Duodenal mucosa (tissue), 2 donors: ENCODE data around the gene ROR2.

Experiments
- H3K27ac ChIP-seq: one replicate; pipeline ENCODE4 v1.7.0; 2013; ENCODE audit warnings: low read depth, low read length
- H3K27me3 ChIP-seq, 2 donors: one replicate each; pipeline ENCODE4 v1.7.0; 2013; ENCODE audit warnings: low read length in 2 of 2, control low read depth in 1 of 2; ENCODE audit not compliant: insufficient read depth in 2 of 2, control insufficient read depth in 1 of 2
- H3K36me3 ChIP-seq, 2 donors: one replicate each; pipeline ENCODE4 v1.7.0; 2013; ENCODE audit warnings: low read length in 2 of 2, control low read depth in 1 of 2; ENCODE audit not compliant: insufficient read depth in 2 of 2, control insufficient read depth in 1 of 2
- H3K4me1 ChIP-seq, 2 donors: one replicate each; pipeline ENCODE4 v1.7.0; 2013; ENCODE audit warnings: low read length in 2 of 2, control low read depth in 1 of 2; ENCODE audit not compliant: insufficient read depth in 2 of 2, control insufficient read depth in 1 of 2
- H3K4me3 ChIP-seq, 2 donors: one replicate each; pipeline ENCODE4 v1.7.0; 2013; ENCODE audit warnings: low read length in 2 of 2, low read depth in 1 of 2
- H3K9ac ChIP-seq, 2 donors: one replicate each; pipeline ENCODE4 v1.7.0; 2013; ENCODE audit warnings: low read length in 2 of 2, low read depth in 1 of 2
- H3K9me3 ChIP-seq, 2 donors: one replicate each; pipeline ENCODE4 v1.7.0; 2013; ENCODE audit warnings: low read length in 2 of 2, control low read depth in 1 of 2; ENCODE audit not compliant: control insufficient read depth in 1 of 2

The ROR2 gene

GRCh38 chr9:91894023-91894422 lies 56.0 kb downstream of the ROR2 start:
- Histone ChIP-seq H3K9me3 (no peaks in the 10 kb centered on the region), H3K27ac (no peak overlapping the region), H3K4me3 (no peak overlapping the region), H3K4me1 (peaks cover 10 to 27% of the 10 kb centered on the region in 2 donors), H3K36me3 (no peaks in the 10 kb centered on the region), H3K27me3 (no peaks in the 10 kb centered on the region), H3K9ac (no peak overlapping the region)

GRCh38 chr9:91891915-91892314 lies 58.1 kb downstream of the ROR2 start:
- Histone ChIP-seq H3K9me3 (no peaks in the 10 kb centered on the region), H3K4me3 (no peak overlapping the region), H3K27me3 (no peaks in the 10 kb centered on the region), H3K36me3 (no peaks in the 10 kb centered on the region), H3K27ac (no peak overlapping the region), H3K4me1 (peaks cover 0 to 10% of the 10 kb centered on the region in 2 donors), H3K9ac (no peak overlapping the region)

GRCh38 chr9:91890662-91891061 lies 59.4 kb downstream of the ROR2 start:
- H3K9ac ChIP-seq, result no peak overlapping the region
- H3K9me3 ChIP-seq, result no peaks in the 10 kb centered on the region
- H3K27me3 ChIP-seq, result no peaks in the 10 kb centered on the region
- H3K4me3 ChIP-seq, result no peak overlapping the region
- no peak overlapping the region for H3K27ac ChIP-seq
- H3K36me3 ChIP-seq, result no peaks in the 10 kb centered on the region
- H3K4me1 ChIP-seq, result no peaks in the 10 kb centered on the region

GRCh38 chr9:91889161-91889911 lies 60.7 kb downstream of the ROR2 start:
- H3K9me3 ChIP-seq, result no peaks in the 10 kb centered on the region
- H3K9ac ChIP-seq, result no peak overlapping the region
- no peaks in the 10 kb centered on the region for H3K27me3 ChIP-seq
- H3K4me1 ChIP-seq, result peaks cover 0 to 9% of the 10 kb centered on the region in 2 donors
- H3K36me3 ChIP-seq, result no peaks in the 10 kb centered on the region
- no peak overlapping the region for H3K4me3 ChIP-seq
- no peak overlapping the region for H3K27ac ChIP-seq

- H3K27me3 ChIP-seq, result no peaks in the 10 kb centered on the region
- H3K27ac ChIP-seq, result no peak overlapping the region
- no peaks in the 10 kb centered on the region for H3K9me3 ChIP-seq
- peaks cover 0 to 9% of the 10 kb centered on the region in 2 donors for H3K4me1 ChIP-seq
- no peaks in the 10 kb centered on the region for H3K36me3 ChIP-seq
- H3K4me3 ChIP-seq, result no peak overlapping the region
- H3K9ac ChIP-seq, result no peak overlapping the region
Measured at GRCh38 chr9:91886414-91887076, 63.5 kb downstream of the ROR2 start.

DNA sequence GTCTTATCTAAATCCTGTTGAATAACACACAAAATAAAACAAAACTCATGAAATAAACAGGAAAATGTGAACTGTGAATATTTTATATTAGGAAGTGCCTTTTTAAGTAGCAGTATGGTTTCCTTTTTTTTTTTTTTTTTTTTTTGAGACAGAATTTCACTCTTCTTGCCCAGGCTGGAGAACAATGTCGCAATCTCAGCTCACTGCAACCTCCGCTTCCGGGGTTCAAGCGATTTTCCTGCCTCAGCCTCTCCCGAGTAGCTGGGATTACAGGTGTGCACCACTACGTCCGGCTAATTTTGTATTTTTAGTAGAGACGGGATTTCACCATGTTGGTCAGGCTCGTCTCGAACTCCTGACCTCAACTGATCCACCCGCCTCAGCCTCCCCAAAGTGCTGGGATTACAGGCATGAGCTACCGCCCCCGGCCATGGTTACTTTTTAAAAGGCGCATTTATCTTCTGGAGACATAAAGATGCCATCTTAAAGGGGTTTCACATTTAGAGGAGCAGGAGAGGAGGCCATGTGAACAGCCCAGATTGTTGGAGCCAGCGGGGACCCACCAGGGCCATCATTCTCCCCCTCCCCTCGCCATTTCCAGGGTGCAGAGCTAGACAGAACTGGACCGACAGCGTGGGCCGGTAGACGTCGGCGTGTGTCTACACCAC lies 64.1 kb downstream of the ROR2 start:
- no peaks in the 10 kb centered on the region for H3K27me3 ChIP-seq
- no peak overlapping the region for H3K27ac ChIP-seq
- peaks cover 0 to 9% of the 10 kb centered on the region in 2 donors for H3K4me1 ChIP-seq
- H3K4me3 ChIP-seq, result no peak overlapping the region
- no peaks in the 10 kb centered on the region for H3K36me3 ChIP-seq
- H3K9ac ChIP-seq, result no peak overlapping the region
- H3K9me3 ChIP-seq, result no peaks in the 10 kb centered on the region

- no peak overlapping the region for H3K4me3 ChIP-seq
- no peaks in the 10 kb centered on the region for H3K27me3 ChIP-seq
- peaks cover 0 to 9% of the 10 kb centered on the region in 2 donors for H3K4me1 ChIP-seq
- H3K27ac ChIP-seq, result no peak overlapping the region
- no peaks in the 10 kb centered on the region for H3K36me3 ChIP-seq
- no peaks in the 10 kb centered on the region for H3K9me3 ChIP-seq
- no peak overlapping the region for H3K9ac ChIP-seq
Measured at GRCh38 chr9:91884696-91885687, 65.0 kb downstream of the ROR2 start.

DNA sequence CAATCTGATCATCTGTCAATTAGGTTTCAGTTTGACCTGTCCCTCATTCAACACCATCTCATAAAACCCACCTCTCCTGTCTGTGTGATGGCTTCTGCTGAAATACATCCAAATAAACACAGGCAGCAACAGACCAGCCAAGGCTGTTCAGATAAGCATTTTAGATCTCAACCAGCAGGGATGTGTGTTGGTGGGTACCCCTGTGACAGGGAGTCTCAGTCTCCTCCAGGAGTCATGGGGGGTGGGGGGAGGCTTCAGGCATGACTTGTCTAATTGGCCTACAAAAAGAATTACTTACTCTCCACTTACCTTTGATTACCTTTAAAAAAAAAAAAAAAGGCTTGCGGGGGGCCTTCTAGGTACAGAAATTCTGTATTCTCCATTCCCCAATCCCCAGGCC lies 65.9 kb downstream of the ROR2 start:
- Histone ChIP-seq H3K27ac (no peak overlapping the region), H3K9me3 (no peaks in the 10 kb centered on the region), H3K4me1 (peaks cover 0 to 9% of the 10 kb centered on the region in 2 donors), H3K27me3 (no peaks in the 10 kb centered on the region), H3K36me3 (no peaks in the 10 kb centered on the region), H3K9ac (no peak overlapping the region), H3K4me3 (no peak overlapping the region)

- H3K4me3 ChIP-seq, result no peak overlapping the region
- no peak overlapping the region for H3K27ac ChIP-seq
- no peaks in the 10 kb centered on the region for H3K27me3 ChIP-seq
- H3K9me3 ChIP-seq, result no peaks in the 10 kb centered on the region
- no peaks in the 10 kb centered on the region for H3K36me3 ChIP-seq
- H3K4me1 ChIP-seq, result peaks cover 0 to 9% of the 10 kb centered on the region in 2 donors
- no peak overlapping the region for H3K9ac ChIP-seq
Measured at GRCh38 chr9:91883503-91883902, 66.5 kb downstream of the ROR2 start.
